Measurements from ENCODE around the gene TRMT11.

TRMT11 gene

GRCh38 chr6:125955973-125956372 lies 30.4 kb upstream of the TRMT11 start:
- in situ Hi-C loops (cut with MboI; ENCODE audit: low sequenced_read_pairs), result loop anchor here (10.0 to 25.0 kb wide), 2 partner anchors 171 to 644 kb away; partner anchors contain the start of gene HDDC2

- in situ Hi-C loops (cut with MboI; ENCODE audit: low sequenced_read_pairs), result loop anchor here (10.0 to 25.0 kb wide), 2 partner anchors 172 to 644 kb away; partner anchors contain the start of gene HDDC2
Observed at GRCh38 chr6:125956506-125957390, 29.6 kb upstream of the TRMT11 start, which contains the start of gene HINT3. TSS of gene HINT3 (plus strand) at chr6:125956770. CDS start at chr6:125956978, 208 bp downstream.

GRCh38 chr6:125957391-125957693 lies 29.0 kb upstream of the TRMT11 start:
- in situ Hi-C loops (cut with MboI; ENCODE audit: low sequenced_read_pairs), result loop anchor here (10.0 to 25.0 kb wide), 2 partner anchors 173 to 645 kb away; partner anchors contain the start of gene HDDC2

GRCh38 chr6:125957845-125958244 lies 28.5 kb upstream of the TRMT11 start:
- in situ Hi-C loops (cut with MboI; ENCODE audit: low sequenced_read_pairs), result loop anchor here (10.0 to 25.0 kb wide), 2 partner anchors 173 to 646 kb away; partner anchors contain the start of gene HDDC2

- in situ Hi-C loops (cut with MboI; ENCODE audit: low sequenced_read_pairs), result loop anchor here (10.0 to 25.0 kb wide), 2 partner anchors 174 to 647 kb away; partner anchors contain the start of gene HDDC2
Observed at GRCh38 chr6:125959041-125959440, 27.3 kb upstream of the TRMT11 start.

GRCh38 chr6:125961117-125961516 lies 25.2 kb upstream of the TRMT11 start:
- in situ Hi-C loops (cut with MboI; ENCODE audit: low sequenced_read_pairs), result loop anchor here (25.0 kb wide), 1 partner anchor 649 kb away; the partner anchor contains the start of gene HDDC2

GRCh38 chr6:125962900-125963497 lies 23.3 kb upstream of the TRMT11 start:
- in situ Hi-C loops (cut with MboI; ENCODE audit: low sequenced_read_pairs), result loop anchor here (25.0 kb wide), 1 partner anchor 651 kb away; the partner anchor contains the start of gene HDDC2

GRCh38 chr6:125963817-125964216 lies 22.5 kb upstream of the TRMT11 start:
- in situ Hi-C loops (cut with MboI; ENCODE audit: low sequenced_read_pairs), result loop anchor here (25.0 kb wide), 1 partner anchor 652 kb away; the partner anchor contains the start of gene HDDC2

- in situ Hi-C loops (cut with MboI; ENCODE audit: low sequenced_read_pairs), result loop anchor here (25.0 kb wide), 1 partner anchor 654 kb away; the partner anchor contains the start of gene HDDC2
Observed at GRCh38 chr6:125966569-125966968, 19.8 kb upstream of the TRMT11 start.

GRCh38 chr6:125968493-125968892 lies 17.8 kb upstream of the TRMT11 start:
- in situ Hi-C loops (cut with MboI; ENCODE audit: low sequenced_read_pairs), result loop anchor here (25.0 kb wide), 1 partner anchor 656 kb away; the partner anchor contains the start of gene HDDC2

GRCh38 chr6:125970760-125971159 lies 15.6 kb upstream of the TRMT11 start:
- in situ Hi-C loops (cut with MboI; ENCODE audit: low sequenced_read_pairs), result loop anchor here (25.0 kb wide), 1 partner anchor 658 kb away; the partner anchor contains the start of gene HDDC2

- in situ Hi-C loops (cut with MboI; ENCODE audit: low sequenced_read_pairs), result loop anchor here (25.0 kb wide), 1 partner anchor 660 kb away; the partner anchor contains the start of gene HDDC2
Observed at GRCh38 chr6:125972478-125972877, 13.9 kb upstream of the TRMT11 start.

GRCh38 chr6:125974214-125974866 lies 12.0 kb upstream of the TRMT11 start:
- in situ Hi-C loops (cut with MboI; ENCODE audit: low sequenced_read_pairs), result loop anchor here (25.0 kb wide), 1 partner anchor 662 kb away; the partner anchor contains the start of gene HDDC2

- in situ Hi-C loops (cut with MboI; ENCODE audit: low sequenced_read_pairs), result no loop called here
Observed at GRCh38 chr6:125979101-125979500, 7.2 kb upstream of the TRMT11 start.

- in situ Hi-C loops (cut with MboI; ENCODE audit: low sequenced_read_pairs), result no loop called here
Observed at GRCh38 chr6:125981571-125982185, 4.7 kb upstream of the TRMT11 start.

- in situ Hi-C loops (cut with MboI; ENCODE audit: low sequenced_read_pairs), result no loop called here
Observed at GRCh38 chr6:125983246-125983945, 2.9 kb upstream of the TRMT11 start.

- in situ Hi-C loops (cut with MboI; ENCODE audit: low sequenced_read_pairs), result no loop called here
Observed at GRCh38 chr6:125984311-125984710, 2.0 kb upstream of the TRMT11 start.

GRCh38 chr6:125985522-125985921 lies 818 bp upstream of the TRMT11 start:
- in situ Hi-C loops (cut with MboI; ENCODE audit: low sequenced_read_pairs), result no loop called here

- in situ Hi-C loops (cut with MboI; ENCODE audit: low sequenced_read_pairs), result no loop called here
Observed at GRCh38 chr6:125985979-125986300, 400 bp upstream of the TRMT11 start.
